Glutamatergic neuron (in vitro differentiated cells): Measurements from ENCODE around the gene MESP2. TPM values are rescaled to one million over a fixed set of nuclear protein-coding genes. Genes with fewer than 3 reads are reported as not detected.

Source experiments
- DNase-seq: peaks from one replicate; pipeline ENCODE4 v3.0.0; 2022
- H3K27ac Mint-ChIP-seq: one replicate; pipeline ENCODE4 v1.8.0; 2020; ENCODE audit warnings: mild to moderate bottlenecking, mixed read lengths, inconsistent platforms; ENCODE audit not compliant: unreplicated experiment
- H3K27me3 Mint-ChIP-seq: one replicate; pipeline ENCODE4 v1.8.0; 2020; ENCODE audit warnings: mild to moderate bottlenecking, moderate library complexity, mixed read lengths, inconsistent platforms; ENCODE audit not compliant: unreplicated experiment
- H3K36me3 Mint-ChIP-seq: one replicate; pipeline ENCODE4 v1.8.0; 2020; ENCODE audit warnings: mild to moderate bottlenecking, mixed read lengths, inconsistent platforms; ENCODE audit not compliant: unreplicated experiment
- H3K4me1 Mint-ChIP-seq: one replicate; pipeline ENCODE4 v1.8.0; 2020; ENCODE audit warnings: mild to moderate bottlenecking, low read depth, mixed read lengths, inconsistent platforms; ENCODE audit not compliant: unreplicated experiment
- H3K4me3 Mint-ChIP-seq: one replicate; pipeline ENCODE4 v1.8.0; 2020; ENCODE audit warnings: mild to moderate bottlenecking, mixed read lengths, inconsistent platforms; ENCODE audit not compliant: unreplicated experiment
- H3K9me3 Mint-ChIP-seq: one replicate; pipeline ENCODE4 v1.8.0; 2020; ENCODE audit warnings: mild to moderate bottlenecking, moderate library complexity, mixed read lengths, inconsistent platforms; ENCODE audit not compliant: unreplicated experiment
- CTCF ChIP-seq: fragments of 200-600 bp; sonication (generic); IDR thresholded peaks from one replicate; pipeline ENCODE4 v1.5.0; 2021; ENCODE audit not compliant: partially characterized antibody, unreplicated experiment
- total RNA-seq: library from RNA; stranded (reverse); fragmentation: NEBNext Ultra II Directional; extraction: Animal tissue kit (Norgen Biotek cat#: 25700); gene quantifications from one replicate; pipeline ENCODE4 v1.2.1, GENCODE V29; 2021; ENCODE audit not compliant: unreplicated experiment

MESP2 gene
- total RNA-seq, 1 donor from 2014 or later = not detected

DNA sequence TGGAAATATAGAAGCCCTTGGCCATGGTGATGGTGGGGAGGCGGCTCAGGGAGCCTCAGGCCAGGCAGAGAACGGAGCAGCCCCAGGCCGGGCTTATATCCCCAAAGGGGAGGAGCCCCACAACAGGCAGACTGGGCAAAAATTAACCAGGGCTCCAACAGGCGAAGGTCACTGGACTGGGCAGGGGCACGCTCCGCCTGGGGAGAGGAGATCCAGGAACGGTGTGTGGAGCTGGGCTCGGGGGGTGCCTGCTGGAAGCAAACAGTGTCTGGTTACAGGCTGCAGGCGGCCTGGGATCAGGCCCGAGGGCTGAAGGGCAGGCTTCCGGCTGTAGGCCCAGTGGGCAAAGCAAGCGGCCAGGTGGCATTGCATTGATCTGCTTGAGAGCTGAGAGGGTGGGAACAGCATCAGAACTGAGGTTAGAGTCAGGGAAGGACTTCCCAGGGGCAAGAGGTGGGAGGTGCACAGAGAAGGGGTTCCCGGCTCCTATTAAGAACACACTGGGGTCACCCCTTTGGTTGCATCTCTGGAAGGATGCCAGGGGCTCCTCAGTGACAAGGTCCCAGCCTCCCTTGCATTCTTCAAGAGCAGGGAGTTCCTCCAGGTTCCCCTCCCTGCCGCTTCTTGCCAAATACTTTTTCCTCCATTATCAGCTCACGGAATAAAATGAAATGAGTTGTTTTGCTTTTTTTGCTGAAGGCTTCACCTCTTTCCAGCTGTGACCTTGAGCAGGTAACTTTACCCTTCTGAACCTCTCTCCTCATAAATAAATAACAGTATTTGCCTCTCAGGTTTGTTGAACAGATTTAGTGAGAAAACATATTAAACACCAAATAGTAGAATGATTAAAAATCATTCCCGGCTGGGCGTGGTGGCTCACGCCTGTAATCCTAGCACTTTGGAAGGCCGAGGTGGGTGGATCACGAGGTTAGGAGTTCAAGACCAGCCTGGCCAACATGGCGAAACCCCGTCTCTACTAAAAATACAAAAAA, 30.7 kb downstream of the MESP2 start:
- Mint-ChIP-seq H3K4me3 (no peak overlapping the region), H3K9me3 (peaks cover 2% of the 10 kb centered on the region)
- no peak for DNase-seq

GRCh38 chr15:89807689-89808088, 31.6 kb downstream of the MESP2 start:
- H3K27me3 Mint-ChIP-seq = peaks cover 7% of the 10 kb centered on the region
- TF ChIP-seq CTCF = no peak
- H3K9me3 Mint-ChIP-seq = peaks cover 3% of the 10 kb centered on the region
- H3K36me3 Mint-ChIP-seq = peaks cover 4% of the 10 kb centered on the region
- H3K4me1 Mint-ChIP-seq = no peaks in the 10 kb centered on the region
- H3K27ac Mint-ChIP-seq = no peak overlapping the region
- H3K4me3 Mint-ChIP-seq = no peak overlapping the region
- DNase-seq = no peak

More for the DNA sequence above, 30.7 kb downstream of the MESP2 start:
- Mint-ChIP-seq H3K27ac (no peak overlapping the region), H3K36me3 (peaks cover 4% of the 10 kb centered on the region), H3K4me1 (no peaks in the 10 kb centered on the region), H3K27me3 (peaks cover 6% of the 10 kb centered on the region)
- TF ChIP-seq CTCF = no peak

GRCh38 chr15:89808160-89808870, 32.2 kb downstream of the MESP2 start:
- TF ChIP-seq CTCF = no peak
- no peaks in the 10 kb centered on the region for H3K4me1 Mint-ChIP-seq
- H3K27ac Mint-ChIP-seq = no peak overlapping the region
- no peak for DNase-seq
- H3K36me3 Mint-ChIP-seq = peaks cover 4% of the 10 kb centered on the region
- H3K9me3 Mint-ChIP-seq = peaks cover 3% of the 10 kb centered on the region
- H3K4me3 Mint-ChIP-seq = no peak overlapping the region
- H3K27me3 Mint-ChIP-seq = peaks cover 8% of the 10 kb centered on the region

GRCh38 chr15:89809093-89809786, 33.1 kb downstream of the MESP2 start:
- H3K9me3 Mint-ChIP-seq = peaks cover 3% of the 10 kb centered on the region
- DNase-seq = no peak
- no peak overlapping the region for H3K4me3 Mint-ChIP-seq
- no peak for TF ChIP-seq CTCF
- H3K36me3 Mint-ChIP-seq = peaks cover 4% of the 10 kb centered on the region
- no peaks in the 10 kb centered on the region for H3K4me1 Mint-ChIP-seq
- H3K27me3 Mint-ChIP-seq = peaks cover 8% of the 10 kb centered on the region
- H3K27ac Mint-ChIP-seq = no peak overlapping the region
